ENCODE data around the gene ARL6IP1. TPM values are rescaled to one million over a fixed set of nuclear protein-coding genes. Genes with fewer than 3 reads are reported as not detected.
A peak's percentile ranks its signal among the peaks of the same experiment; 100 is the strongest.
"Not testable (repeated sequence)": the region's sequence is repeated elsewhere in the genome, so short reads cannot be mapped to it uniquely, and the experiment has no call there.

ARL6IP1 gene
- total RNA-seq, 2 experiments from 2014 or later: 224 to 349 TPM

DNA sequence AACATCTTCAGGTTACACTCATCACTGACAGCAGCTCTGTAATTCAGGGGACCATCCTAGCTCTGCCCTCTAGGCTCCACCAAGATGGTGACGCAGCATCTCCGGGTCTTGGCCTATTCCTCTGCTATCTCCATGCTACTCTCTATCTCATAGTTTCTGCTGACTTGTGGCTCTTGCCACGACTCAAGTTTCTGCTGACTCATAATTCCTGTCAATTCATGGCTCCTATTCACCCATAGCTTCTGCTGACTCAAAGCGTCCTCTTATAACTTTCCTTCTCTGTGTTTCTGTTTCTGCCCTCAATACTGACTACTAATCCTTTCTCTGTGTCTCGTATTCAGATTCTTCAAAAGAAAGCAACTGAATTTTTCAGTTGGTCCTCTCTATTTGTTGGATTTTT is 38.6 kb downstream of the ARL6IP1 start:
- intact Hi-C loops (cut with micrococcal nuclease; ENCODE audit: unreplicated experiment); H3K27ac ChIP-seq (ENCODE audit: low read depth, low read length, poor library complexity, severe bottlenecking); H3K4me1 ChIP-seq (ENCODE audit: insufficient read depth, low read length, poor library complexity, severe bottlenecking); H3K4me2 ChIP-seq (ENCODE audit: low read length); H4K20me1 ChIP-seq (ENCODE audit: insufficient read depth, low read length); H2AFZ ChIP-seq (ENCODE audit: low read length); DNase-seq (ENCODE audit: low spot score); BruUV-seq (replicated peaks); H3K36me3 ChIP-seq (ENCODE audit: insufficient read depth, low read length); H3K9me2 ChIP-seq (ENCODE audit: insufficient read depth, low read length); H3K4me3 ChIP-seq (ENCODE audit: low read depth, low read length, poor library complexity, severe bottlenecking); POLR2A ChIA-PET; H3K79me2 ChIP-seq (ENCODE audit: insufficient read depth, low read depth, low read length); H3K9me3 ChIP-seq (ENCODE audit: low read length); CTCF ChIA-PET (ENCODE audit: unreplicated experiment): not testable (repeated sequence)

- peak; percentile 68 for TF ChIP-seq CTCF (conservative IDR thresholded peaks at IDR 0.05; ENCODE audit: low read length)
- H3K4me2 ChIP-seq (ENCODE audit: low read length); H3K36me3 ChIP-seq (ENCODE audit: insufficient read depth, low read length); DNase-seq (ENCODE audit: low spot score); H2AFZ ChIP-seq (ENCODE audit: low read length); intact Hi-C loops (cut with micrococcal nuclease; ENCODE audit: unreplicated experiment); POLR2A ChIA-PET; H3K9me2 ChIP-seq (ENCODE audit: insufficient read depth, low read length); CTCF ChIA-PET (ENCODE audit: unreplicated experiment); H3K9me3 ChIP-seq (ENCODE audit: low read length); H3K27ac ChIP-seq (ENCODE audit: low read depth, low read length, poor library complexity, severe bottlenecking); H3K79me2 ChIP-seq (ENCODE audit: insufficient read depth, low read depth, low read length); H4K20me1 ChIP-seq (ENCODE audit: insufficient read depth, low read length); BruUV-seq (replicated peaks); H3K4me3 ChIP-seq (ENCODE audit: low read depth, low read length, poor library complexity, severe bottlenecking); H3K4me1 ChIP-seq (ENCODE audit: insufficient read depth, low read length, poor library complexity, severe bottlenecking): not testable (repeated sequence)
These were observed 41.5 kb downstream of the ARL6IP1 start for GRCh38 chr16:18759598-18760520.

GRCh38 chr16:18757960-18758660 is 43.2 kb downstream of the ARL6IP1 start:
- H4K20me1 ChIP-seq (ENCODE audit: insufficient read depth, low read length); H3K9me3 ChIP-seq (ENCODE audit: low read length); H3K4me1 ChIP-seq (ENCODE audit: insufficient read depth, low read length, poor library complexity, severe bottlenecking); H3K9me2 ChIP-seq (ENCODE audit: insufficient read depth, low read length); BruUV-seq (replicated peaks); H3K79me2 ChIP-seq (ENCODE audit: insufficient read depth, low read depth, low read length); intact Hi-C loops (cut with micrococcal nuclease; ENCODE audit: unreplicated experiment); H3K27ac ChIP-seq (ENCODE audit: low read depth, low read length, poor library complexity, severe bottlenecking); H3K4me3 ChIP-seq (ENCODE audit: low read depth, low read length, poor library complexity, severe bottlenecking); DNase-seq (ENCODE audit: low spot score); H3K4me2 ChIP-seq (ENCODE audit: low read length); H3K36me3 ChIP-seq (ENCODE audit: insufficient read depth, low read length); CTCF ChIA-PET (ENCODE audit: unreplicated experiment); POLR2A ChIA-PET; H2AFZ ChIP-seq (ENCODE audit: low read length): not testable (repeated sequence)

- BruUV-seq (replicated peaks); H3K4me2 ChIP-seq (ENCODE audit: low read length); H3K9me3 ChIP-seq (ENCODE audit: low read length); H3K4me1 ChIP-seq (ENCODE audit: insufficient read depth, low read length, poor library complexity, severe bottlenecking); H4K20me1 ChIP-seq (ENCODE audit: insufficient read depth, low read length); intact Hi-C loops (cut with micrococcal nuclease; ENCODE audit: unreplicated experiment); H3K79me2 ChIP-seq (ENCODE audit: insufficient read depth, low read depth, low read length); H2AFZ ChIP-seq (ENCODE audit: low read length); H3K4me3 ChIP-seq (ENCODE audit: low read depth, low read length, poor library complexity, severe bottlenecking); H3K27ac ChIP-seq (ENCODE audit: low read depth, low read length, poor library complexity, severe bottlenecking); CTCF ChIA-PET (ENCODE audit: unreplicated experiment); H3K36me3 ChIP-seq (ENCODE audit: insufficient read depth, low read length); POLR2A ChIA-PET; H3K9me2 ChIP-seq (ENCODE audit: insufficient read depth, low read length): not testable (repeated sequence)
- peak; percentile 27 for DNase-seq (ENCODE audit: low spot score)
These were observed 44.7 kb downstream of the ARL6IP1 start for GRCh38 chr16:18756639-18757038.

GRCh38 chr16:18742870-18743269 is 58.5 kb downstream of the ARL6IP1 start:
- H3K9me2 ChIP-seq (ENCODE audit: insufficient read depth, low read length); H3K4me3 ChIP-seq (ENCODE audit: low read depth, low read length, poor library complexity, severe bottlenecking); BruUV-seq (replicated peaks); POLR2A ChIA-PET; H3K36me3 ChIP-seq (ENCODE audit: insufficient read depth, low read length); H2AFZ ChIP-seq (ENCODE audit: low read length); CTCF ChIA-PET (ENCODE audit: unreplicated experiment); DNase-seq (ENCODE audit: low spot score); H3K4me2 ChIP-seq (ENCODE audit: low read length); H3K27ac ChIP-seq (ENCODE audit: low read depth, low read length, poor library complexity, severe bottlenecking); H3K9me3 ChIP-seq (ENCODE audit: low read length); H3K4me1 ChIP-seq (ENCODE audit: insufficient read depth, low read length, poor library complexity, severe bottlenecking); H4K20me1 ChIP-seq (ENCODE audit: insufficient read depth, low read length); H3K79me2 ChIP-seq (ENCODE audit: insufficient read depth, low read depth, low read length); intact Hi-C loops (cut with micrococcal nuclease; ENCODE audit: unreplicated experiment): not testable (repeated sequence)

All from OCI-LY7 (cell line).